ENCODE measurements around the gene CXCL1. TPM values are rescaled to one million over a fixed set of nuclear protein-coding genes. Genes with fewer than 3 reads are reported as not detected.

CXCL1 gene
- total and polyA plus RNA-seq, 3 experiments from 2014 or later, result not detected

DNA sequence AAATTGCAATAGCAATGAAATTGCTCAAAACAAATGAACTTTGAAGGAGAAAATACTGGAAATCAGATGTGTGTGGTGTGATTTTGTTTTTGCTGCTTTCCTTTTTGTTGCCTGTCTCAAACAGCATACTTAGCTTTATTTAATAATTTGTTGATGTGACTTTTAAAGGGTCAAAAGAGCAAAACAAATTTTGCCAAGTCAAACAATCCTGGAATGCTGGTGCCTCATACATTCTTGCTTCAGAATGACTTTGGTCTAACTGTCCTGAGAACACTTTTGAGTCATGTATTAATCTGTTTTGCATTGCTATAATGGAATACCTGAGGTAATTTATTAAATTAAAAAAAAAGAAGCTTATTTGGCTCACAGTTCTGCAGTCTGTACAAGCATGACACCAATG is 12.7 kb upstream of the CXCL1 start:
- H3K27ac Mint-ChIP-seq, result no peak overlapping the region
- H3K36me3 Mint-ChIP-seq, result no peaks in the 10 kb centered on the region
- Histone ChIP-seq H3K4me1 (ENCODE audit: insufficient read depth, low read length) (no peaks in the 10 kb centered on the region), H3K27me3 (ENCODE audit: insufficient read depth, low read length, poor library complexity, severe bottlenecking) (no peaks in the 10 kb centered on the region), H3K4me3 (ENCODE audit: low read length) (no peak overlapping the region), H3K27ac (ENCODE audit: low read depth, low read length) (no peak overlapping the region), H3K9me3 (ENCODE audit: low read length) (no peaks in the 10 kb centered on the region), H3K36me3 (ENCODE audit: insufficient read depth, low read length) (no peaks in the 10 kb centered on the region)
- no peak for DNase-seq
- no peaks in the 10 kb centered on the region for H3K4me1 Mint-ChIP-seq
- POLR2A ChIA-PET, result no interaction called here
- CTCF ChIA-PET, result no interaction called here
- peaks cover 0 to 3% (median 0%) of the 10 kb centered on the region in 5 donors for H3K9me3 Mint-ChIP-seq
- H3K4me3 Mint-ChIP-seq, result no peak overlapping the region
- H3K27me3 Mint-ChIP-seq, result peaks cover 0 to 6% of the 10 kb centered on the region in 2 donors

DNA sequence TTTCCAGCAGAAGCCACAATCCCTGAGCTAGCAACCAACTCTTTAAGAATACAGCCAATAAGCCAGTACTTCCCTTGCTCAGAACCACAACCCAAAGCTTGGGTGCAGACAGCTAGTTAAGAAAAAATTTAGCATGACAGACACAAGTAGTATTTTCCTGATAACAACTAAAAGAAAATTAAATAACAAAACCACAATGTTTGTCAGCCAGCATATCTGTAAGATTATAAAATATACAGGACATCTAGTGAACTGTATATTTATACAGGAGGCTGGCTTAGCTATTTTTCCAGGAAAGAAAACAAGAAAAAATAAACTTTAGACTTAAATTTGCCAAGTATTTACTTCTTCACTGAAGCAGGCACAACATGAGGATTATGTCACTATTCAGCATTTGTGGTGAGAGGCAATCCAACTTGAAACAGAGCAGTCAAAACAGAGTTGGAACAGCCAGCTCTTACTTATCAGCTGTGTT is 9.5 kb upstream of the CXCL1 start:
- peaks cover 4 to 6% of the 10 kb centered on the region in 2 donors for H3K27me3 Mint-ChIP-seq
- no peak overlapping the region for H3K4me3 Mint-ChIP-seq
- ChIA-PET CTCF (no interaction called here), POLR2A (no interaction called here)
- H3K4me1 Mint-ChIP-seq, result no peaks in the 10 kb centered on the region
- no peaks in the 10 kb centered on the region for H3K36me3 Mint-ChIP-seq
- H3K27me3 ChIP-seq (ENCODE audit: insufficient read depth, low read length, poor library complexity, severe bottlenecking), result no peaks in the 10 kb centered on the region
- no peak overlapping the region for H3K4me3 ChIP-seq (ENCODE audit: low read length)
- no peaks in the 10 kb centered on the region for H3K36me3 ChIP-seq (ENCODE audit: insufficient read depth, low read length)
- no peaks in the 10 kb centered on the region for H3K9me3 Mint-ChIP-seq
- H3K27ac Mint-ChIP-seq, result no peak overlapping the region
- DNase-seq, result no peak
- H3K9me3 ChIP-seq (ENCODE audit: low read length), result no peaks in the 10 kb centered on the region
- H3K4me1 ChIP-seq (ENCODE audit: insufficient read depth, low read length), result no peaks in the 10 kb centered on the region
- no peak overlapping the region for H3K27ac ChIP-seq (ENCODE audit: low read depth, low read length)

DNA sequence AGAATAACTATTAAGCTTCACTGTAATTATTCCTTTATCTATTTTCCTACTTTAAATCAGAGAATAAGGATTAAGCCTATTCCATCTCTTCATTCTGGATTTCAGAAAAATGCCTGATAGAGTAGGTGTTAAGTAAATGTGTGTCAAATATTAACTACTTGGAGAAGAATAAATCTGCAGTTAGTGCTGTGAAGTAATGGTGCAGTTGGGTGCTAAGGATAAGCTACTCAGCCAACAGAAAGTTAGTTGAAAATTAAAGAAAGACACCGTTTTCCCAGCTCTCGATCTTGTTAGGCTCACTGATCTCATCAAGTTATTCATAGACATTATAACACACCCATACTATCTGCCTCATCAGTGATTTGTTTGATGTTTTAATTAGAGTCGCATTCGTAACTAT is 9.0 kb upstream of the CXCL1 start:
- H3K9me3 Mint-ChIP-seq, result no peaks in the 10 kb centered on the region
- H3K4me3 Mint-ChIP-seq, result no peak overlapping the region
- POLR2A ChIA-PET, result no interaction called here
- no peaks in the 10 kb centered on the region for H3K4me1 ChIP-seq (ENCODE audit: insufficient read depth, low read length)
- peaks cover 4% of the 10 kb centered on the region in 2 donors for H3K27me3 Mint-ChIP-seq
- H3K36me3 ChIP-seq (ENCODE audit: insufficient read depth, low read length), result no peaks in the 10 kb centered on the region
- H3K36me3 Mint-ChIP-seq, result no peaks in the 10 kb centered on the region
- no peaks in the 10 kb centered on the region for H3K9me3 ChIP-seq (ENCODE audit: low read length)
- DNase-seq, result no peak
- no peak overlapping the region for H3K4me3 ChIP-seq (ENCODE audit: low read length)
- no peaks in the 10 kb centered on the region for H3K4me1 Mint-ChIP-seq
- no peak overlapping the region for H3K27ac Mint-ChIP-seq
- H3K27me3 ChIP-seq (ENCODE audit: insufficient read depth, low read length, poor library complexity, severe bottlenecking), result no peaks in the 10 kb centered on the region
- CTCF ChIA-PET, result no interaction called here
- no peak overlapping the region for H3K27ac ChIP-seq (ENCODE audit: low read depth, low read length)

DNA sequence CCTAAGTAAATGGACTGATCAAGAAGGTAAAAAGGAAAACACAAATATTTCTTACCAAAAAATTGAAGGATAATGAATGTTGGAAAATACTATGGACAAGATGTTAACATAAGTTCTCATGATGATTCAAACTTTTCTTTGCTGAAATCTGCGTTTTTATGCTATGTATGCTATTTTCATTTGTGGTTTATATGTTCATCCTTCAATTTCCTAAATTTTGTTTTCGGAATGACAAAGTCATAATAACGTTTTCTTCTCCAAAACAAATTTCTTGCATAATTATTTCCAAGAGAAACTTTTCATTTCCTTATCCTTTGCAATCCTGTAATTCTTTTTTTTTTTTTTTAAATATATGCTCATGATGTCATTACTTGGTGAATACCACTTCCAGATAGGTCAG is 8.3 kb upstream of the CXCL1 start:
- H3K4me3 ChIP-seq (ENCODE audit: low read length), result no peak overlapping the region
- no peaks in the 10 kb centered on the region for H3K9me3 ChIP-seq (ENCODE audit: low read length)
- H3K4me1 Mint-ChIP-seq, result no peaks in the 10 kb centered on the region
- ChIA-PET POLR2A (no interaction called here), CTCF (no interaction called here)
- no peaks in the 10 kb centered on the region for H3K4me1 ChIP-seq (ENCODE audit: insufficient read depth, low read length)
- no peak for DNase-seq
- no peak overlapping the region for H3K27ac ChIP-seq (ENCODE audit: low read depth, low read length)
- no peak overlapping the region for H3K27ac Mint-ChIP-seq
- peaks cover 4% of the 10 kb centered on the region in 2 donors for H3K27me3 Mint-ChIP-seq
- H3K9me3 Mint-ChIP-seq, result no peaks in the 10 kb centered on the region
- no peak overlapping the region for H3K4me3 Mint-ChIP-seq
- no peaks in the 10 kb centered on the region for H3K27me3 ChIP-seq (ENCODE audit: insufficient read depth, low read length, poor library complexity, severe bottlenecking)
- H3K36me3 ChIP-seq (ENCODE audit: insufficient read depth, low read length), result no peaks in the 10 kb centered on the region
- H3K36me3 Mint-ChIP-seq, result no peaks in the 10 kb centered on the region

DNA sequence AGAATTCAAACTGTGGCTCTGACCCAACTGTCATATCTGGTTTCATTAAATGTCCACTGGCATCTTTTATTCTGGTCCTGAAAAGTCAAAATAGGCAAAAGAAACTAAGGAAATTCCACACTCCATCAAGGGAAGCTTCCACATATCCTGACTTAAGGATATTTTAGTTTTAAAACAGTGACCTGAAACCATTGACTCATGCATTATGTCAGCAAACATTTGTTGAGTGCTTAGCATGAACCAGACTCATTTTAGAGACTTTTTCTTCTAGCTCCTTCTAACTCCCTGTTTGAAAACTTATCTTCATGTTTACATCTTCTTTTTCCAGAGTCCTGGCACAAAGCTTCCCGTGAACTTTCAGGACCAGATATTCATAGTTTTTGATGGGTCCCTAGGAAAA is 6.9 kb upstream of the CXCL1 start:
- DNase-seq, result no peak
- H3K4me1 ChIP-seq (ENCODE audit: insufficient read depth, low read length), result no peaks in the 10 kb centered on the region
- H3K27me3 Mint-ChIP-seq, result peaks cover 4% of the 10 kb centered on the region in 2 donors
- H3K27me3 ChIP-seq (ENCODE audit: insufficient read depth, low read length, poor library complexity, severe bottlenecking), result no peaks in the 10 kb centered on the region
- H3K4me3 ChIP-seq (ENCODE audit: low read length), result no peak overlapping the region
- no peak overlapping the region for H3K4me3 Mint-ChIP-seq
- ChIA-PET CTCF (no interaction called here), POLR2A (no interaction called here)
- H3K4me1 Mint-ChIP-seq, result no peaks in the 10 kb centered on the region
- H3K36me3 ChIP-seq (ENCODE audit: insufficient read depth, low read length), result no peaks in the 10 kb centered on the region
- peaks cover 0 to 2% (median 0%) of the 10 kb centered on the region in 5 donors for H3K9me3 Mint-ChIP-seq
- H3K9me3 ChIP-seq (ENCODE audit: low read length), result no peaks in the 10 kb centered on the region
- H3K36me3 Mint-ChIP-seq, result no peaks in the 10 kb centered on the region
- H3K27ac Mint-ChIP-seq, result no peak overlapping the region
- H3K27ac ChIP-seq (ENCODE audit: low read depth, low read length), result no peak overlapping the region

DNA sequence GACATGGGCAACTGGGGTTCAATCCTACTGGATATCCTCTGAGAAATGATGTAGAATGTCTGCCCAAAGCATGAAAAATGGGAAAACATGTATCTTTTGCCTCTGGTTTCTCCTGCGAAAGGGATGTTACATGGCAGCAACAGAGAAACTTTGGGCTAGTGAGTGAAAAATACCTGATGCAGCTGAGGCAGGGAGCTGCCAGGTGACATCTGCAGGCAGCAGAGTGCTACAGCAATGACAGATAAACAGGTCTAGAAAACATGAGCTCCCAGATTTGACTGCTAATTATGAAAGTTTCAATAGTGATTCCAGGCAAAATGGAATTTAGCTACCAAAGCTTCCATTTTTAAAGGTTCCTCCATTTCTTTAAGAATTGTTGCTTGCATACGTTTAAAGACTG is 4.8 kb upstream of the CXCL1 start:
- DNase-seq, result no peak
- Histone ChIP-seq H3K36me3 (ENCODE audit: insufficient read depth, low read length) (no peaks in the 10 kb centered on the region), H3K4me3 (ENCODE audit: low read length) (no peak overlapping the region), H3K9me3 (ENCODE audit: low read length) (no peaks in the 10 kb centered on the region), H3K27ac (ENCODE audit: low read depth, low read length) (no peak overlapping the region), H3K27me3 (ENCODE audit: insufficient read depth, low read length, poor library complexity, severe bottlenecking) (no peaks in the 10 kb centered on the region), H3K4me1 (ENCODE audit: insufficient read depth, low read length) (no peaks in the 10 kb centered on the region)
- no peak overlapping the region for H3K27ac Mint-ChIP-seq
- no peaks in the 10 kb centered on the region for H3K36me3 Mint-ChIP-seq
- ChIA-PET POLR2A (no interaction called here), CTCF (no interaction called here)
- H3K4me3 Mint-ChIP-seq, result no peak overlapping the region
- H3K4me1 Mint-ChIP-seq, result no peaks in the 10 kb centered on the region
- peaks cover 0 to 6% (median 2%) of the 10 kb centered on the region in 5 donors for H3K9me3 Mint-ChIP-seq
- peaks cover 10% of the 10 kb centered on the region in 2 donors for H3K27me3 Mint-ChIP-seq

DNA sequence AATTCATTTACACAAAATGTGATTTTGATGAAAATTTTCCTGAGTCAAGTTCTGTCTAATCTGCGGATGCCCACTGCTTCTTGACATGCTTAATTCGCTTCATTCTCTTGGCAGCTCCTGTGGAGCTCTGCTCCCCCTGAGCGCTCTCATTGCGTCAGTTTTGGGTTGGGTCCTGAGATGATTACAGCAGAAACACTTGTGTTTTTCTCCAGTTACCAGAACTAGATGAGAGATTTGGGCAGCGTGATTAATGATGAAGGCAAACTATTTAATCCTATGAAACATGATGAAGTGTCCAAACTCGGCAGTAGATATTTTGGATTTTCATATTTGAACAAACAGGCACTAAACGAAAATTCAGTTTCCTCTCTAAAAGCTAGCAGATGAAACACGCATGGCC is 4.2 kb upstream of the CXCL1 start:
- Histone ChIP-seq H3K36me3 (ENCODE audit: insufficient read depth, low read length) (no peaks in the 10 kb centered on the region), H3K27ac (ENCODE audit: low read depth, low read length) (no peak overlapping the region), H3K27me3 (ENCODE audit: insufficient read depth, low read length, poor library complexity, severe bottlenecking) (no peaks in the 10 kb centered on the region), H3K4me3 (ENCODE audit: low read length) (no peak overlapping the region), H3K9me3 (ENCODE audit: low read length) (no peaks in the 10 kb centered on the region), H3K4me1 (ENCODE audit: insufficient read depth, low read length) (no peaks in the 10 kb centered on the region)
- Mint-ChIP-seq H3K4me1 (no peaks in the 10 kb centered on the region), H3K4me3 (no peak overlapping the region), H3K27ac (no peak overlapping the region), H3K9me3 (peaks cover 0 to 6% (median 3%) of the 10 kb centered on the region in 5 donors), H3K36me3 (no peaks in the 10 kb centered on the region), H3K27me3 (peaks cover 12 to 16% of the 10 kb centered on the region in 2 donors)
- ChIA-PET POLR2A (no interaction called here), CTCF (no interaction called here)
- DNase-seq, result no peak

DNA sequence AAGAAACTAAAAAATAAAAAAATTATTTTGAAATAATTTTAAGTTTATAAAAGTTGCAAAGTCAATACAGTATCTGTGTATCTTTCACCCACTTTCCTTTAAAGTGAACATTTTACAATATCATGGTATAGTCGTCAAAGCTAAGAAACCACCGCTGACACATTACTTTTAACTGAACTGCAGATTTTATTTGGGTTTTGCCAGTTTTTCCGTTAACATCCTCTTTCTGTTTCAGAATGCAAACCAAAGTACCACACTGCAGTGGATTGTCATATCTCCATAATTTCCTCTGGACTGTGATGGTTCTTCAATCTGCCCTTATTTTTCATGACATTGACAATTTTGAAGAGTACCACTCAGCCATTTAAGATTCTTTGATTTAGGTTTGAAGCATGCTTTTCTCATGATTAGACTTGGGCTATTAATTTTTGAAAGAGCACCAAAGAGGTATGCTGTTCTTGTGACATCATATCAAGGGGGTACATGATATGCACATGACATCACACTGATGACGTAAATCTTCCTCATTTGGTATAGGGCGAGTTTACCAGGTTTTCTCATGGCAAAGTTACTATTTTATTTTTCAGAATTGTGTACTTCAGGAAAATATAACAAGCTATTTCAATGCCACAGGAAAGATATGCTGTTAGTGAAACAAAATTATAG is 3.6 kb upstream of the CXCL1 start:
- Mint-ChIP-seq H3K9me3 (peaks cover 0 to 6% (median 3%) of the 10 kb centered on the region in 5 donors), H3K27ac (no peak overlapping the region), H3K27me3 (peaks cover 13 to 18% of the 10 kb centered on the region in 2 donors), H3K36me3 (no peaks in the 10 kb centered on the region), H3K4me3 (no peak overlapping the region), H3K4me1 (no peaks in the 10 kb centered on the region)
- H3K4me1 ChIP-seq (ENCODE audit: insufficient read depth, low read length), result no peaks in the 10 kb centered on the region
- CTCF ChIA-PET, result no interaction called here
- no peak overlapping the region for H3K27ac ChIP-seq (ENCODE audit: low read depth, low read length)
- DNase-seq, result no peak
- H3K36me3 ChIP-seq (ENCODE audit: insufficient read depth, low read length), result no peaks in the 10 kb centered on the region
- no peaks in the 10 kb centered on the region for H3K9me3 ChIP-seq (ENCODE audit: low read length)
- no peaks in the 10 kb centered on the region for H3K27me3 ChIP-seq (ENCODE audit: insufficient read depth, low read length, poor library complexity, severe bottlenecking)
- POLR2A ChIA-PET, result no interaction called here
- no peak overlapping the region for H3K4me3 ChIP-seq (ENCODE audit: low read length)

DNA sequence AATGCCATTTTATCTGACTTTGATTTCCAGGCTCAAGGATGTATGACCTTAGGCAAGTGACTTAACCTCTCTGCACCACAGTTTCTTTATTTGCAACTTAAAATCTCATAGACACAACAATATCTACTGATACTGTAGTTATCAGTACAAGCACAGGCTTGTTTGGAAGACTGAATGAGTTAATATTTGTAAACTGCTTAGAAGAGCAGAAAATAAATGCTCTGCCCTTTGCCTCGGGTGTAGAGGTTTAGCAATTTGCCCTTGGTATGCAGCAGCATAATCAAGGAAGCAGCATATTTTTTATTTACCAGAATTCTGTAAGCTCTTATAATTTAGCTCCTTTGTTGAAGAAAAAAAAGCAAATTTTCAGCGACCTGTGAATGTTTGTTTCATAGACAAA is 2.9 kb upstream of the CXCL1 start:
- peaks cover 0 to 6% (median 3%) of the 10 kb centered on the region in 5 donors for H3K9me3 Mint-ChIP-seq
- Histone ChIP-seq H3K4me1 (ENCODE audit: insufficient read depth, low read length) (no peaks in the 10 kb centered on the region), H3K9me3 (ENCODE audit: low read length) (no peaks in the 10 kb centered on the region), H3K36me3 (ENCODE audit: insufficient read depth, low read length) (no peaks in the 10 kb centered on the region), H3K27me3 (ENCODE audit: insufficient read depth, low read length, poor library complexity, severe bottlenecking) (no peaks in the 10 kb centered on the region), H3K4me3 (ENCODE audit: low read length) (no peak overlapping the region), H3K27ac (ENCODE audit: low read depth, low read length) (no peak overlapping the region)
- DNase-seq, result no peak
- H3K4me1 Mint-ChIP-seq, result no peaks in the 10 kb centered on the region
- no peaks in the 10 kb centered on the region for H3K36me3 Mint-ChIP-seq
- H3K27me3 Mint-ChIP-seq, result peaks cover 13 to 18% of the 10 kb centered on the region in 2 donors
- CTCF ChIA-PET, result no interaction called here
- no peak overlapping the region for H3K27ac Mint-ChIP-seq
- POLR2A ChIA-PET, result no interaction called here
- no peak overlapping the region for H3K4me3 Mint-ChIP-seq

Data from CD8-positive, alpha-beta memory T cell (primary cell).